HEK293 (cell line): ENCODE measurements around the gene CDRT15L2.
"Not testable (repeated sequence)": the region's sequence is repeated elsewhere in the genome, so short reads cannot be mapped to it uniquely, and the experiment has no call there.

Experiments
- CTCF ChIA-PET: fragments of 350-600 bp; formaldehyde crosslinking; extraction: SDS; loops from one replicate; lab custom pipeline; 2021; ENCODE audit warnings: antibody characterized with exemption; lab: Yijun Ruan, JAX
- POLR2A ChIA-PET: fragments of 300-600 bp; formaldehyde crosslinking; extraction: SDS; loops from one replicate; lab custom pipeline; 2020; ENCODE audit warnings: antibody characterized with exemption, inconsistent platforms; lab: Yijun Ruan, JAX
- H3K27ac ChIP-seq: fragments of 200-500 bp; sonication (Bioruptor generic); 2 replicates; pipeline ENCODE4 v1.5.1; 2014; ENCODE audit warnings: low read depth, low read length, control low read depth, inconsistent platforms; ENCODE audit errors: extremely low read depth
- H3K36me3 ChIP-seq, 2 experiments: fragments of 200-500 bp in 1 of 2; sonication (Bioruptor generic) in 1 of 2; 1 replicate in 1 of 2; 2 replicates in 1 of 2; pipeline ENCODE4 v1.5.1; 2014 to 2017; ENCODE audit warnings: inconsistent platforms in 2 of 2, low read length in 2 of 2; ENCODE audit not compliant: control insufficient read depth in 2 of 2, insufficient read depth in 1 of 2
- H3K4me1 ChIP-seq: fragments of 200-500 bp; sonication (Bioruptor generic); 2 replicates; pipeline ENCODE4 v1.5.1; 2014; ENCODE audit warnings: mild to moderate bottlenecking, low read length, inconsistent platforms; ENCODE audit not compliant: control insufficient read depth, insufficient read depth
- H3K4me3 ChIP-seq: 2 replicates; pipeline ENCODE4 v1.5.1; 2011; ENCODE audit warnings: low read depth, mild to moderate bottlenecking, control low read depth, low read length, moderate library complexity
- H3K9me3 ChIP-seq: fragments of 200-500 bp; sonication (Bioruptor generic); 2 replicates; pipeline ENCODE4 v1.5.1; 2014; ENCODE audit warnings: low read depth, low read length, inconsistent platforms; ENCODE audit not compliant: control insufficient read depth, insufficient read depth
- GFI1B ChIP-seq: fragments of 450-650 bp; formaldehyde crosslinking; IDR thresholded peaks from 2 replicates; pipeline ENCODE4 v1.5.1; 2016; ENCODE audit warnings: missing biosample characterization, missing genetic modification characterization
- ZNF791 ChIP-seq: fragments of 450-650 bp; formaldehyde crosslinking; IDR thresholded peaks from 2 replicates; pipeline ENCODE4 v1.5.1; 2016; ENCODE audit warnings: missing biosample characterization, missing genetic modification characterization
- TF ChIP-seq, protein P1 (sequence below): fragments of 450-650 bp; formaldehyde crosslinking; IDR thresholded peaks from 2 replicates; pipeline ENCODE4 v1.5.1; 2016; ENCODE audit warnings: missing biosample characterization, missing genetic modification characterization

The CDRT15L2 gene

DNA sequence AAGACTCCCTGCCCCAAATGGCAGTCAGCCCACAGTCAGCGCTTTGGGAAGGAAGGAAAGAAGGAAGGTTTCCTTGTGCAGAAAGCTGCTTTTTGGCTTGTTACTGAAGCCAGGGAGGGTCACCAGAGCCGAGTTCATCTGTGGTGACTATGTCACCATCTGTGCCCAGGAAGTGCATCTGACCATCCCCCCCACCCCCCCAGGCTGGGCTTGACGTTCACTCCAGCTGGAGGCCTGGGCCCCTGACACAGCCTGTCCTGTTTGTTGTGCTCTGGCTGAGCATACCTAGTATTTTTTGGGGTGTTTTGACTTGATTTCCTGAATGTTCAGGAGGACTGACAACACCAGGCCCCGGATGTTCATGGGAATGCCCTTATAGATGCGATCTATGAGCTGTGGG lies 31.6 kb upstream of the CDRT15L2 start:
- H3K27ac ChIP-seq, H3K9me3 ChIP-seq, H3K36me3 ChIP-seq, H3K4me3 ChIP-seq, H3K4me1 ChIP-seq, POLR2A ChIA-PET, CTCF ChIA-PET: not testable (repeated sequence)

DNA sequence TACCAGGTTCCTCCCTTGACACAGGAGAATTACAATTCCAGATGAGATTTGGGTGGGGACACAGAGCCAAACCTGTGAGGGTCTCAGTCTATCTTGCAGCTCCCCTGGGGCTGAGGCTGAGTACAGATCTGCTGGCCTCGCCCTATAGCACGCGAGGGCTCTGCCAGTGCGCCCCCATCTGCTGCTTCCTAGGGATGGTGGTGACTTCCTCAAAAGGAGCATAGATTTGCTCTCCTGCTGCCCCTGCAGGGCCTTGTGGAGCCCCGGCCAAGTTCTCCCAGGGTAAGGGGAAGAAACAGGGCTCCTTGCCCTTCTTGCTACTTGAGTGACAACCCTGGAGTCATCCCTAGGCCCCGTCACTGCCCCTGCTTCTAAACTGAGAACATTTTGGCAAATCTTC lies 26.6 kb upstream of the CDRT15L2 start:
- H3K9me3 ChIP-seq, CTCF ChIA-PET, H3K27ac ChIP-seq, H3K4me1 ChIP-seq, POLR2A ChIA-PET, H3K36me3 ChIP-seq, H3K4me3 ChIP-seq: not testable (repeated sequence)

DNA sequence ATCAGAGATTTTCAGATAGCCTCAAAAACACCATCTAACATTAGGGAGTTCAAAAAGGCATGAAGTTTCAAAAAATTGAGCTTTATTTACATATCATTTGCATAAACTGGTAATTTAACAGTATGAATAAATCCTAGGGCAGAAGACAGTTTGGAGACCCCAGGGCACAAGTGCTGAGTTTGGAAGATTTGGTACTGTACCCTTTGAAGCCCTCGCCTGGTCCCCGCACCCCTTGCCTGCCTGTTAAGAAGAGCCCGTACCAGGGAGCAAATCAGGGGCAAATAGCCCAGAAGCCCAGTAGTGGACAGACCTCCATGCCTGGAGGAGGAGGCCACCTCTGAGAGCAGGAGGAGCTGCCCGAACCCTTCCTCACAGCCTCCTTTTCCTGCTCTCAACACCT lies 24.8 kb upstream of the CDRT15L2 start:
- POLR2A ChIA-PET, H3K27ac ChIP-seq, H3K4me1 ChIP-seq, H3K9me3 ChIP-seq, H3K36me3 ChIP-seq, CTCF ChIA-PET, H3K4me3 ChIP-seq: not testable (repeated sequence)

DNA sequence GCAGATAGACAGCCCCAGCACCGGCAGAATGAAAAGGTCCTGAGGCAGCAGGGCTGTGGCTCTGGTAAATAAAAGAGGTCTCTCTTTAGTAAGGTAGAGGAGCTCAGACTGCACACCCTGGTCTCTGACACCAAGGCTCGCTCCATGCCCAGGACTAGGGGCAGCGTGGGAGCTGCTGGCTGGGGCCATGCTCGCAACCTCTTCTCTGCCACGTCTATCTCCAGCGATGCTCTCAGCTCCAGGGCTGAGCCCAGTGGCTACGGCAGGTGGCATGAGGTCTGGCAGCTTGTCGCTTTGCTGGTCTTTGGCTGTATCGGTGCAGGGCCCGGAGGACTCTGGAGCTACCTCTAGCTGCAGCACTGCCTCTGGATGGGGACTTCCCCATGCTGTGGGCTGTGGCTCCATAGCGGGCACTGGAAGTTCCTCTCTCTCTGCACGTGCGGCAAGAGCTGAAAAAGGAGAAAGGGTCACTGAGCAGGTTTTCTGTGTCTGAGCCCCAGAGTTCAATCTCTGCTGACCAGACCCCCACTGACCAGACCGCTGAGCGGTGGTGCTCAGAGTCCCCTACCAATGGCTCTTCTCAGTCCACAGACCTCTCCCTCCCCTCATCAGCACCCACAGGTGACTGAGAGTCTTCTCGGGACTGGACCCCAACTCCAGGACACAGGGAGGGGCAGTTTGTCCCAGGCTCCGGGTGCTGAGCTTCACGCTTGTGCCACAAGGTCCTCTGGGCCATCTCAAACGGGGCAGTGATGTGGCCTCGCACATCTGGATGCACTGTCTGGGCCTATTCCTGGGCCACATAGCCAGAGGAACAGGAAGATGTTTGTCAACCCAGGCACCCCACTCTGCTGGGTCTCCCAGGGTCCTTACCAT lies 24.2 kb upstream of the CDRT15L2 start:
- H3K4me3 ChIP-seq, CTCF ChIA-PET, POLR2A ChIA-PET, H3K36me3 ChIP-seq, H3K4me1 ChIP-seq, H3K27ac ChIP-seq, H3K9me3 ChIP-seq: not testable (repeated sequence)

DNA sequence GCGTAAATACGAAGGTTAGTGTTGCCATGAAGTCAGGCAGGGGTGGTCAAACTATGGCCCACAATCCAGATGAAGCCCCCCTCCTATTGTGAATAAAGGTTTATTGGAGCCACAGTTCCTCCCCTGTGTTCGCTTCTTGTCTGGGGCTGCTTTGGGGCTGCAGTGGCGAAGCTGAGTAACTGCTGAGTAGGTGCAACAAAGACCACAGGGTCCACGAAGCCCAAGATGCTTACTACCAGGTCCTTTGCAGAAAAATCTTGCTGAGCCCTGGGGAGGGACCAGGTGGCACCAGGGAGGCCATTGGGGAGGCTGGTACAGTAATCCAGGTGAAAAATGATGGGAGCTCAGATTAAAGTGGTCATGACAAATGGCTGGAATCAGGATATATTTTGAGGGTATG lies 21.4 kb upstream of the CDRT15L2 start:
- POLR2A ChIA-PET, H3K36me3 ChIP-seq, H3K27ac ChIP-seq, H3K4me3 ChIP-seq, H3K4me1 ChIP-seq, H3K9me3 ChIP-seq, CTCF ChIA-PET: not testable (repeated sequence)

DNA sequence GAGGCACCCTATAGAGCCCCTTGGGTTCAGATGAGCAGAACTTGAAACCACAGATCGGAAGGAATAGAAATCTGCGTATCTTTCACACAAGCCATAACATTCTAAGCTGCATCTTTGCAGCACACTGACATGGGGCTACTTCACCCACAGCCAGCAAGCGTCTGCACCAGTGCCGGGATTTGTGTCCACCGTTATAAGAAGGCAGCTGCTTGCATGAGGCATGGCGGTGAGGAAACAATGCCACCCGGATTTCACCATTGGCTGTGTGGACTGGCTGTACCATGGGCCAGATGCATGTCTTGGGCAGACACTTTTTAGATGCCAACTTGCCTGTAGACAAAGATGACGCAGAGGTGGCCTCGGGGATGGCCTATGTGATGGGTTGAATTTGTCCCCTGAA lies 20.5 kb upstream of the CDRT15L2 start:
- H3K36me3 ChIP-seq, POLR2A ChIA-PET, CTCF ChIA-PET: not testable (repeated sequence)

DNA sequence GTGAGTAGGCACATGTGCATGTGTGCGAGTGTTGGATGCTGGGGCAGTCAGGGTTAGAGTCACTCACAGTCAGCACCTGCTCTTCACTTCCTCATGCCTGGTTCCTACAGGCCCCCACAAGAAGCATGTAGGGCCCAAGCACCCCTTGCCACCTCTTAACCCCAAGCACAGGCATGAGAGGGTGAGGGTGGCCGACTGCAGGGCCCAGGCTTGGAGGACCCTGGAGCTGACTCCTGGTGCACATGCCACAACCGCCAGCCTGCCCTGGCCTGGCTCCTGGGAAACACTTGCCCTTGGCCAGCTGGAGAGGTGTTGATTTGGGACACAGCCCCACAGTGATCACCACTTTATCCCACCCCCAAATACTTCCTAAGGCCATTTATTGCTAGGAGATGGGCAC lies 16.9 kb upstream of the CDRT15L2 start:
- POLR2A ChIA-PET: no interaction called here
- TF ChIP-seq, protein P1, sequence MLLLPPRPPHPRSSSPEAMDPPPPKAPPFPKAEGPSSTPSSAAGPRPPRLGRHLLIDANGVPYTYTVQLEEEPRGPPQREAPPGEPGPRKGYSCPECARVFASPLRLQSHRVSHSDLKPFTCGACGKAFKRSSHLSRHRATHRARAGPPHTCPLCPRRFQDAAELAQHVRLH (tag by site-specific recombination): no peak
- TF ChIP-seq ZNF791 (tag by site-specific recombination) (no peak), GFI1B (tag by site-specific recombination) (no peak)
- no peak overlapping the region for H3K4me3 ChIP-seq

More for the DNA sequence above, 20.5 kb upstream of the CDRT15L2 start:
- H3K4me3 ChIP-seq, H3K9me3 ChIP-seq, H3K27ac ChIP-seq, H3K4me1 ChIP-seq: not testable (repeated sequence)

DNA sequence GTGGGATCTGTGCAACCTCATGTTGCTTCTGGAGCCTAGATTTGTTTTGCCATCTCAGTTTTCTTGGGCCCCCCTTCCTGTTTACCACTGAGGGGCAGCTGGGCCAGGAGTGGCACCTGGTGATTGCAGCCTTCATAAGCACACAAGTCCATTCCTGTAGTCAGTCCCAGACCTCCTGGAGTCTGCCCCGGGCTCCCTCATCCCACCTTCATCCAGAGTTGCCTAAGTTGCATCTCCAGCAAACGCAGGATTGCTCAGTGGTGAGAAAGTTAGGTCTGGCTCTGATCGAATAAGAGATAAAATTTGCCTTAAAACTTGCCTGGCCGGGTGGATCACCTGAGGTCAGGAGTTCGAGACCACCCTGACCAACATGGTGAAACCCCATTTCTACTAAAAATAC lies 14.3 kb upstream of the CDRT15L2 start:
- POLR2A ChIA-PET, H3K9me3 ChIP-seq, H3K4me1 ChIP-seq, CTCF ChIA-PET, H3K36me3 ChIP-seq, H3K4me3 ChIP-seq, H3K27ac ChIP-seq: not testable (repeated sequence)

More for the DNA sequence above, 16.9 kb upstream of the CDRT15L2 start:
- H3K4me1 ChIP-seq: no peaks in the 10 kb centered on the region
- CTCF ChIA-PET: interaction anchor here (0.6 kb wide), 1 partner anchor 93 kb away, joined by 3 read pairs; no protein-coding TSS in a partner anchor
- no peaks in the 10 kb centered on the region for H3K36me3 ChIP-seq
- no peak overlapping the region for H3K27ac ChIP-seq
- no peaks in the 10 kb centered on the region for H3K9me3 ChIP-seq
